ENCODE results near the gene MSH2. TPM values are rescaled to one million over a fixed set of nuclear protein-coding genes. Genes with fewer than 3 reads are reported as not detected.
A peak's percentile ranks its signal among the peaks of the same experiment; 100 is the strongest.

Gene MSH2
- total and polyA plus RNA-seq, 2 of the 13 experiments (the other 11 are each of a cell fraction or from before 2014, with no cell fraction given): 19.9 to 76.3 TPM

GRCh38 chr2:47402805-47403608 is at the start of gene MSH2 (continued):
- TF ChIP-seq, protein P1, sequence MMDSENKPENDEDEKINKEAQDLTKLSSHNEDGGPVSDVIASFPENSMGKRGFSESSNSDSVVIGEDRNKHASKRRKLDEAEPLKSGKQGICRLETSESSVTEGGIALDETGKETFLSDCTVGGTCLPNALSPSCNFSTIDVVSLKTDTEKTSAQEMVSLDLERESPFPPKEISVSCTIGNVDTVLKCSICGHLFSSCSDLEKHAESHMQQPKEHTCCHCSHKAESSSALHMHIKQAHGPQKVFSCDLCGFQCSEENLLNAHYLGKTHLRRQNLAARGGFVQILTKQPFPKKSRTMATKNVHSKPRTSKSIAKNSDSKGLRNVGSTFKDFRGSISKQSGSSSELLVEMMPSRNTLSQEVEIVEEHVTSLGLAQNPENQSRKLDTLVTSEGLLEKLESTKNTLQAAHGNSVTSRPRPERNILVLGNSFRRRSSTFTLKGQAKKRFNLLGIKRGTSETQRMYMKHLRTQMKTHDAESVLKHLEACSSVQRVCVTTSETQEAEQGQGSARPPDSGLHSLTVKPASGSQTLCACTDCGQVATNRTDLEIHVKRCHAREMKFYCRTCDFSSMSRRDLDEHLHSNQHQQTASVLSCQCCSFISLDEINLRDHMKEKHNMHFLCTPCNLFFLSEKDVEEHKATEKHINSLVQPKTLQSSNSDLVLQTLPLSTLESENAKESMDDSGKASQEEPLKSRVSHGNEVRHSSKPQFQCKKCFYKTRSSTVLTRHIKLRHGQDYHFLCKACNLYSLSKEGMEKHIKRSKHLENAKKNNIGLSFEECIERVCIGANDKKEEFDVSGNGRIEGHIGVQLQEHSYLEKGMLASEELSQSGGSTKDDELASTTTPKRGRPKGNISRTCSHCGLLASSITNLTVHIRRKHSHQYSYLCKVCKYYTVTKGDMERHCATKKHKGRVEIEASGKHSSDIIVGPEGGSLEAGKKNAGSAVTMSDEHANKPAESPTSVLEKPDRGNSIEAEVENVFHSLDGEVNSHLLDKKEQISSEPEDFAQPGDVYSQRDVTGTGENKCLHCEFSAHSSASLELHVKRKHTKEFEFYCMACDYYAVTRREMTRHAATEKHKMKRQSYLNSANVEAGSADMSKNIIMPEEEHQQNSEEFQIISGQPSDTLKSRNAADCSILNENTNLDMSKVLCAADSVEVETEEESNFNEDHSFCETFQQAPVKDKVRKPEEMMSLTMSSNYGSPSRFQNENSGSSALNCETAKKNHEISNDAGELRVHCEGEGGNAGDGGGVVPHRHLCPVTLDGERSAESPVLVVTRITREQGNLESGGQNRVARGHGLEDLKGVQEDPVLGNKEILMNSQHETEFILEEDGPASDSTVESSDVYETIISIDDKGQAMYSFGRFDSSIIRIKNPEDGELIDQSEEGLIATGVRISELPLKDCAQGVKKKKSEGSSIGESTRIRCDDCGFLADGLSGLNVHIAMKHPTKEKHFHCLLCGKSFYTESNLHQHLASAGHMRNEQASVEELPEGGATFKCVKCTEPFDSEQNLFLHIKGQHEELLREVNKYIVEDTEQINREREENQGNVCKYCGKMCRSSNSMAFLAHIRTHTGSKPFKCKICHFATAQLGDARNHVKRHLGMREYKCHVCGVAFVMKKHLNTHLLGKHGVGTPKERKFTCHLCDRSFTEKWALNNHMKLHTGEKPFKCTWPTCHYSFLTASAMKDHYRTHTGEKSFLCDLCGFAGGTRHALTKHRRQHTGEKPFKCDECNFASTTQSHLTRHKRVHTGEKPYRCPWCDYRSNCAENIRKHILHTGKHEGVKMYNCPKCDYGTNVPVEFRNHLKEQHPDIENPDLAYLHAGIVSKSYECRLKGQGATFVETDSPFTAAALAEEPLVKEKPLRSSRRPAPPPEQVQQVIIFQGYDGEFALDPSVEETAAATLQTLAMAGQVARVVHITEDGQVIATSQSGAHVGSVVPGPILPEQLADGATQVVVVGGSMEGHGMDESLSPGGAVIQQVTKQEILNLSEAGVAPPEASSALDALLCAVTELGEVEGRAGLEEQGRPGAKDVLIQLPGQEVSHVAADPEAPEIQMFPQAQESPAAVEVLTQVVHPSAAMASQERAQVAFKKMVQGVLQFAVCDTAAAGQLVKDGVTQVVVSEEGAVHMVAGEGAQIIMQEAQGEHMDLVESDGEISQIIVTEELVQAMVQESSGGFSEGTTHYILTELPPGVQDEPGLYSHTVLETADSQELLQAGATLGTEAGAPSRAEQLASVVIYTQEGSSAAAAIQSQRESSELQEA (CRISPR knock-in tag; IDR thresholded peaks at IDR 0.05; ENCODE audit: not compliant biosample characterization): peak; percentile 90
- peak; percentile 94; the same call in 1 of the 2 replicates for TF ChIP-seq ZNF30 (CRISPR knock-in tag; IDR thresholded peaks at IDR 0.05)
- TF ChIP-seq ATRX (CRISPR knock-in tag; IDR thresholded peaks at IDR 0.05; ENCODE audit: borderline replicate concordance): no peak
- TF ChIP-seq, protein P2, sequence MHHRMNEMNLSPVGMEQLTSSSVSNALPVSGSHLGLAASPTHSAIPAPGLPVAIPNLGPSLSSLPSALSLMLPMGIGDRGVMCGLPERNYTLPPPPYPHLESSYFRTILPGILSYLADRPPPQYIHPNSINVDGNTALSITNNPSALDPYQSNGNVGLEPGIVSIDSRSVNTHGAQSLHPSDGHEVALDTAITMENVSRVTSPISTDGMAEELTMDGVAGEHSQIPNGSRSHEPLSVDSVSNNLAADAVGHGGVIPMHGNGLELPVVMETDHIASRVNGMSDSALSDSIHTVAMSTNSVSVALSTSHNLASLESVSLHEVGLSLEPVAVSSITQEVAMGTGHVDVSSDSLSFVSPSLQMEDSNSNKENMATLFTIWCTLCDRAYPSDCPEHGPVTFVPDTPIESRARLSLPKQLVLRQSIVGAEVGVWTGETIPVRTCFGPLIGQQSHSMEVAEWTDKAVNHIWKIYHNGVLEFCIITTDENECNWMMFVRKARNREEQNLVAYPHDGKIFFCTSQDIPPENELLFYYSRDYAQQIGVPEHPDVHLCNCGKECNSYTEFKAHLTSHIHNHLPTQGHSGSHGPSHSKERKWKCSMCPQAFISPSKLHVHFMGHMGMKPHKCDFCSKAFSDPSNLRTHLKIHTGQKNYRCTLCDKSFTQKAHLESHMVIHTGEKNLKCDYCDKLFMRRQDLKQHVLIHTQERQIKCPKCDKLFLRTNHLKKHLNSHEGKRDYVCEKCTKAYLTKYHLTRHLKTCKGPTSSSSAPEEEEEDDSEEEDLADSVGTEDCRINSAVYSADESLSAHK (CRISPR knock-in tag; IDR thresholded peaks at IDR 0.05; ENCODE audit: borderline replicate concordance): peak; percentile 78; the same call in 1 of the 2 replicates
- TF ChIP-seq, protein P3, sequence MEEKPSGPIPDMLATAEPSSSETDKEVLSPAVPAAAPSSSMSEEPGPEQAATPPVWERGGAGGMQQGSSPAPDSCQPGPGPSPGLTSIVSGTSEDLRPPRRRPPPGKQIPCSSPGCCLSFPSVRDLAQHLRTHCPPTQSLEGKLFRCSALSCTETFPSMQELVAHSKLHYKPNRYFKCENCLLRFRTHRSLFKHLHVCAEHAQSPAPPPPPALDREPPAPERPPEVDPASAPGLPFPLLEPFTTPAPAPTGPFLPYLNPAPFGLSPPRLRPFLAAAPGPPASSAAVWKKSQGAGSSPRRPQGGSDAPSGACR (CRISPR knock-in tag; IDR thresholded peaks at IDR 0.05): peak; percentile 23; the same call in 1 of the 2 replicates
- TF ChIP-seq ZMYM2 (CRISPR knock-in tag; IDR thresholded peaks at IDR 0.05): peak; percentile 81
- peak; percentile 94 for TF ChIP-seq NAIF1 (CRISPR knock-in tag; IDR thresholded peaks at IDR 0.05; ENCODE audit: borderline replicate concordance)
- no peak for TF ChIP-seq REL (CRISPR knock-in tag; conservative IDR thresholded peaks at IDR 0.05)
- peak; percentile 89 for TF ChIP-seq ZFX (CRISPR knock-in tag; IDR thresholded peaks at IDR 0.05; ENCODE audit: low read depth)
- TF ChIP-seq ELF3 (CRISPR knock-in tag; IDR thresholded peaks at IDR 0.05): peak; percentile 64
- TF ChIP-seq ZNF232 (CRISPR knock-in tag; IDR thresholded peaks at IDR 0.05; ENCODE audit: borderline replicate concordance): peak; percentile 94; the same call in 1 of the 2 replicates
- TF ChIP-seq ZNF614 (CRISPR knock-in tag; IDR thresholded peaks at IDR 0.05; ENCODE audit: borderline replicate concordance): no peak; the same call in 1 of the 2 replicates
- TF ChIP-seq ZNF256 (CRISPR knock-in tag; conservative IDR thresholded peaks at IDR 0.05): peak; percentile 90
- TF ChIP-seq ZNF720 (CRISPR knock-in tag; IDR thresholded peaks at IDR 0.05): peak; percentile 57; the same call in 1 of the 2 replicates
- no peak for TF ChIP-seq CEBPB (IDR thresholded peaks at IDR 0.05; ENCODE audit: borderline replicate concordance, low read depth, low read length)
